CMK (cell line): ENCODE results near the gene MOAP1.
"Not testable (repeated sequence)": the region's sequence is repeated elsewhere in the genome, so short reads cannot be mapped to it uniquely, and the experiment has no call there.

Experiments used
- DNase-seq: peaks from one replicate; pipeline ENCODE4 v3.0.0-alpha.2; 2010; ENCODE audit warnings: low read depth

MOAP1 gene

DNA sequence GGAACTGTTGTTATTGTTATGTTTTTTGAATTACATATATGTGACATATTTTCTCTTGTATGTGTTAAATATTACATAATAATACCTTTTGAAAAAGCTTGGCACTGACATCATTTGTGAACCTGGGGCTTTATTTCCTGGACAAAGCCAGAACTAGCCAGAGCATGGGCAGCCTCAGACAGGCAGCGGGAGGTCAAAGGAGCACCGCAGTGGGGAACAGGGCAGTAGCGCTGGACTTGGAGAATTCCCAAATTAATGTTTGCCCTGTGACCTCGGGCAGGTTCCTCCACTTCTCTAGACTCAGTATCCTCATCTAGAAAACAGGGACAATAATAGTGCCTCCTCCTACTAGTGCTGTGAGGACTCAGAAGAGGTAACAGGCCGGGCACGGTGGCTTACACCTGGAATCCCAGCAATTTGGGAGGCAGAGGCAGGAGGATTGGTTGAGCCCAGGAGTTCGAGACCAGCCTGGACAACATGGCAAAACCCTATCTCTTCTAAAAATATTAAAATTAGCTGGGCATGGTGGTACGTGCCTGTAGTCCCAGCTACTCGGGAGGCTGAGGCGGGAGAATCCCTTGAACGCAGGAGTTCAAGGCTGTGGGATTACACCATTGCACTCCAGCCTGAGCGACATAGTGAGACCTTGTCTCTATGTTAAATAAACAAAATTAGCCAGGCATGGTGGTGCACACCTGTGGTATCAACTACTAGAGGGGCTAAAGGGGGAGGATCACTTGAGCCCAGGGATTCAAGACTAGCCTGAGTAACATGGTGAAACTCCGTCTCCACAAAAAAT lies 41.6 kb downstream of the MOAP1 start:
- no peak for DNase-seq

DNA sequence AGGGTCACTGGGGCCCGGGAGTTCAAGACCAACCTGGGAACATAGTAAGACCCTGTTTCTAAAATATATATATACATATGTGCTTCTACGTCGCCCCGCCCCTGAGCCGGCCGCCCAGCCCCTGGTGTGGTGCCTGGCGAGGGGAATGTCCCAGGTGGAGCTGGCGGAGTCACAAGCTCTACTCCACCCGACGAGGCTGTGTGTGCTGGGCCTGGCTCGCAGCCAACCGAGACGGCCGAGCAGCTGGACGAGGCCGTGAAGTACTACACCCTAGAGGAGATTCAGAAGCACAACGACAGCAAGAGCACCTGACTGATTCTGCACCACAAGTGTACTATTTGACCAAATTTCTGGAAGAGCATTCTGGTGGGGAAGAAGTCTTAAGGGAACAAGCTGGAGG lies 46.8 kb downstream of the MOAP1 start:
- no peak for DNase-seq

DNA sequence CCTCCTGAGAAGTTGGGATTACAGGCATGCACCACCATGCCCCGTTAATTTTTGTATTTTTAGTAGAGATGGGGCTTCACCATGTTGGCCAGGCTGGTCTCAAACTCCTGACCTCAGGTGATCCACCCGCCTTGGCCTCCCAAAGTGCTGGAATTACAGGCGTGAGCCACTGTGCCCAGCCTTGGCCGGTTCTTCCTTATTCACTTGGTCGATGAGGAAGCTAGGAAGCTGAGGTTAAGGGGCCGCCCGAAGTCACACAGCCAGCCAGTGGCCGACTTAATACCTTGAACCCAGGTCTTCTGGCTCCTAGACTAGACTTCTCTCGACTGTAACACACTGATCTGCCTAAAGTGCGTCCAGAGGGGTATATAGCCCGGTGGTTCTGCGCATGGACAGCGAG lies 48.2 kb downstream of the MOAP1 start:
- DNase-seq = not testable (repeated sequence)

DNA sequence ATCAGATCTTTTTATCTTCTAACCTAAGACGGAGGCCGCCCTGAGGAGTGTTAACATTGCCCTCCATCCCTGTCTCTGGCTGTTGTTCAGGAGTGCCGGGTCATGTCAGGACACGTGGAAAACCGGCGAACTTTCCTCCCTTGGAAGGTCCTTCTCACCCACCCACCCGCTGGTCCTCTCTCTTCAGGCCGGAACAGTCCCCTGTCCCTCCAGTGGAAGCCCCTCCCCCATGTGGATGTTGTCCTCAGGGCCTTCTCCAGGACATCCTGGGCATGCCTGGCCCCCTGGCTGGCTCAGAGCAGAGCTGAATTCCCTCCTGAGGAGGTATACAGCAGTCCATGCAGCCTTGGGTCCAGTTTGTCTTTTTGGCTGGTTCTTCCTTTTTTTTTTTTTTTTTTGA lies 48.7 kb downstream of the MOAP1 start:
- no peak for DNase-seq

DNA sequence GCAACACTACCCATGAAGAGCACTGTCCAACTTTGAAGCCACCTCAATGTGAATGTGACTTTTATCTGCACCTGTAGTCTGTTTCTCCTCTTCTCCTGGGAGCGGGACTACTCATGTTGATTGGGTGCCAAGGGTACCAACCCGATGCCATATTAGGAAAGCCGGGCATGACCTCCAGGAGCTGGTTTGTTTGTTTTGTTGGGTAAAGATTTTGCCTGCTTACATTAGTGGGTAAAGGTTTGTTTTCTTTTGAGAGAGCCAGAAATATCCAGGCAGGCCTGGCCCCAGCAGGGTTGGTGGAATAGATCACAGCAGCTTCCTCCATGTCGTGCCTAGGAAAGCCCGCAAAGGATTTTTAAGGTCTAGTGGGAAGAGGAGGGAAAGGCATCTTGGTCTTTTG lies 49.3 kb downstream of the MOAP1 start:
- no peak for DNase-seq

DNA sequence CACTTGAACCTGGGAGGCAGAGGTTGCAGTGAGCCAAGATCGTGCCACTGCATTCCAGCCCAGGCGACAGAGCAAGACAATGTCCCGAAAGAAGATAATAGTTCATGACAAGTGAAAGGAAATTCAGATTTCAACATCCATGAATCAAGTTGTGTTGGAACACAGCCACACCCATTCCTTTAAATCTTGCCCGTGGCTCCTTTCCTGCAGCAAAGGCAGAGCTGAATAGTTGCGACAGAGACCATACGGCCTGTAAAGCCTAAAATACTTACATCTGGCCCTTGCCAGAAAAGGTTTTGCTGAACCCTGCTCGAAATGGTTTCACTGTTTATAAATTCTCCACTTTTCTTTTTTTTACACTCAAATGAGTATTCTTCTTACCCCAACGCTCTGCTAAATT lies 51.2 kb downstream of the MOAP1 start:
- DNase-seq = no peak

DNA sequence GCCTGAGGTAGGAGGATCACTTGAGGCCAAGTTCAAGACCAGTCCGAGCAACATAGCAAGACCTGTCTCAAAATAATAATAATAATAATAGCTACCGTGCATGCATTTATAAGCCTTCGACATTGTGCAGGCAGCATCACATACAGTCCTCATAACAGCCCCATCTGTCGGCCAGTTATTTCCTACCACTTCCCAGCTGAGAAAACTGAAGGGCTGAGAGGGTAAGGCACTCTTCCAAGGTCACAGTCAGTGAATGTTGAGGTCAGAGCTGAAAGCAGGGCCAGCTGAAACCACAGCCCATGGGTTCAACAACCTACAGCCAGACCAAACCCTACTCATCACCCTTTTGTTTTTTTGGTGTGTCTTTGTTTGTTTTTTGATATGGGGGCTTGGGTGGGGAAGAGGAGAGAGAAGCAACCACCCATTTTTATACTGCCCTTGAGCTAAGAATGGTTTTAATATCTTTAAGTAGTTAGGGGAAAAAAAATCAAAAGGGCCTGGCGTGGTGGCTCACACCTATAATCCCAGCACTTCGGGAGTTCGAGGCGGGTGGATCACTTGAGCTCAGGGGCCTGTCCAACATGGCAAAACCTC lies 52.1 kb downstream of the MOAP1 start:
- DNase-seq = no peak
